ENCODE data around the gene ADH1B. TPM values are rescaled to one million over a fixed set of nuclear protein-coding genes. Genes with fewer than 3 reads are reported as not detected.

The ADH1B gene
- total RNA-seq, 1 donor from 2014 or later = 91.9 TPM

GRCh38 chr4:99305638-99306400 is 15.4 kb downstream of the ADH1B start:
- no peak overlapping the region for H3K27ac ChIP-seq (replicated peaks)

GRCh38 chr4:99301376-99302164 is 19.6 kb downstream of the ADH1B start:
- no peak overlapping the region for H3K4me3 ChIP-seq
- peaks cover 32% of the 10 kb centered on the region for H3K9me3 ChIP-seq (replicated peaks)
- peak overlapping the region; percentile 74 for H3K27ac ChIP-seq (replicated peaks)
- peaks cover 12% of the 10 kb centered on the region for H3K4me1 ChIP-seq
- TF ChIP-seq CTCF (IDR thresholded peaks at IDR 0.05; ENCODE audit: borderline replicate concordance) = no peak
- intact Hi-C loops (cut with micrococcal nuclease) = no loop called here
- no peaks in the 10 kb centered on the region for H3K36me3 ChIP-seq
- no peaks in the 10 kb centered on the region for H3K27me3 ChIP-seq (ENCODE audit: low read depth)
- no peak for DNase-seq

More at GRCh38 chr4:99305638-99306400, 15.4 kb downstream of the ADH1B start:
- no peaks in the 10 kb centered on the region for H3K36me3 ChIP-seq
- intact Hi-C loops (cut with micrococcal nuclease) = no loop called here
- no peak for TF ChIP-seq CTCF (IDR thresholded peaks at IDR 0.05; ENCODE audit: borderline replicate concordance)
- no peaks in the 10 kb centered on the region for H3K27me3 ChIP-seq (ENCODE audit: low read depth)
- H3K4me3 ChIP-seq = no peak overlapping the region
- H3K9me3 ChIP-seq (replicated peaks) = peaks cover 3% of the 10 kb centered on the region
- H3K4me1 ChIP-seq = peaks cover 6% of the 10 kb centered on the region
- DNase-seq = no peak

GRCh38 chr4:99300934-99301333 is 20.3 kb downstream of the ADH1B start:
- Histone ChIP-seq H3K36me3 (no peaks in the 10 kb centered on the region), H3K27me3 (ENCODE audit: low read depth) (no peaks in the 10 kb centered on the region), H3K4me3 (no peak overlapping the region), H3K27ac (replicated peaks) (peak overlapping the region; percentile 74), H3K4me1 (peaks cover 12% of the 10 kb centered on the region), H3K9me3 (replicated peaks) (peaks cover 39% of the 10 kb centered on the region)
- TF ChIP-seq CTCF (IDR thresholded peaks at IDR 0.05; ENCODE audit: borderline replicate concordance) = no peak
- peak; percentile 77 for DNase-seq
- intact Hi-C loops (cut with micrococcal nuclease) = no loop called here

GRCh38 chr4:99293357-99293756 is 27.8 kb downstream of the ADH1B start:
- no peaks in the 10 kb centered on the region for H3K4me1 ChIP-seq
- no peak for TF ChIP-seq CTCF (IDR thresholded peaks at IDR 0.05; ENCODE audit: borderline replicate concordance)
- no peaks in the 10 kb centered on the region for H3K36me3 ChIP-seq
- intact Hi-C loops (cut with micrococcal nuclease) = no loop called here
- no peak for DNase-seq
- no peak overlapping the region for H3K27ac ChIP-seq (replicated peaks)
- H3K27me3 ChIP-seq (ENCODE audit: low read depth) = no peaks in the 10 kb centered on the region
- H3K9me3 ChIP-seq (replicated peaks) = peaks cover 39% of the 10 kb centered on the region
- no peak overlapping the region for H3K4me3 ChIP-seq

- no peak for DNase-seq
- H3K9me3 ChIP-seq (replicated peaks) = peaks cover 18% of the 10 kb centered on the region
- H3K4me1 ChIP-seq = no peaks in the 10 kb centered on the region
- intact Hi-C loops (cut with micrococcal nuclease) = no loop called here
- H3K4me3 ChIP-seq = no peak within 1 kb of the TSS
- no peaks in the 10 kb centered on the region for H3K27me3 ChIP-seq (ENCODE audit: low read depth)
- H3K36me3 ChIP-seq = no peaks in the 10 kb centered on the region
- no peak within 1 kb of the TSS for H3K27ac ChIP-seq (replicated peaks)
- no peak for TF ChIP-seq CTCF (IDR thresholded peaks at IDR 0.05; ENCODE audit: borderline replicate concordance)
These were observed 30.1 kb downstream of the ADH1B start, which contains the start of gene ADH1A for GRCh38 chr4:99290848-99291786. Gene ADH1A (minus strand): TSS chr4:99290985. CDS start chr4:99290914, 71 bp downstream.

Data from left ventricle myocardium inferior (tissue), 1 donor.